PC-3 (cell line): ENCODE results near the gene CFAP57. TPM values are rescaled to one million over a fixed set of nuclear protein-coding genes. Genes with fewer than 3 reads are reported as not detected.
A peak's percentile ranks its signal among the peaks of the same experiment; 100 is the strongest.

Experiments
- ATAC-seq: fragments of 200-7000 bp; cut with Tn5 transposase; 2 replicates; pipeline ENCODE4 v1.9.1; 2020; ENCODE audit warnings: mild to moderate bottlenecking, moderate library complexity
- BruUV-seq: library from RNA; stranded (reverse); fragments of 400-500 nt; replicated peaks from 2 replicates; lab custom pipeline; 2021; lab: Mats Ljungman, UMichigan
- CTCF ChIA-PET: fragments of 300-600 bp; sonication (Branson Sonifier 250); formaldehyde crosslinking; loops from one replicate; lab custom pipeline; 2022; ENCODE audit warnings: antibody characterized with exemption; lab: Charles Lee
- POLR2A ChIA-PET: fragments of 300-600 bp; sonication (Branson Sonifier 250); formaldehyde crosslinking; loops from one replicate; lab custom pipeline; 2022; ENCODE audit warnings: antibody characterized with exemption; ENCODE audit not compliant: unreplicated experiment; lab: Charles Lee
- DNase-seq: peaks from one replicate; pipeline ENCODE4 v3.0.0-alpha.2; 2015
- H2AFZ ChIP-seq: fragments of 300-600 bp; sonication (generic); 2 replicates; pipeline ENCODE4 v1.6.0; 2016; ENCODE audit warnings: antibody characterized with exemption, low read length
- H3F3A ChIP-seq: fragments of 300-600 bp; sonication (generic); one replicate; pipeline ENCODE4 v1.6.0; 2017; ENCODE audit warnings: antibody characterized with exemption, low read length, control low read depth, mild to moderate bottlenecking; ENCODE audit not compliant: unreplicated experiment
- H3K27ac ChIP-seq: fragments of 300-600 bp; sonication (generic); 2 replicates; pipeline ENCODE4 v1.5.1; 2016; ENCODE audit warnings: mild to moderate bottlenecking, low read length
- H3K27me3 ChIP-seq: fragments of 300-600 bp; sonication (generic); 2 replicates; pipeline ENCODE4 v1.6.1; 2016; ENCODE audit warnings: low read length, mixed read lengths
- H3K36me3 ChIP-seq: fragments of 300-600 bp; sonication (generic); 2 replicates; pipeline ENCODE4 v1.6.1; 2016; ENCODE audit warnings: low read depth, mixed run types, low read length, mixed read lengths
- H3K4me1 ChIP-seq: fragments of 300-600 bp; sonication (generic); 2 replicates; pipeline ENCODE4 v1.5.1; 2016; ENCODE audit warnings: low read length; ENCODE audit not compliant: insufficient read depth
- H3K4me2 ChIP-seq: fragments of 300-600 bp; sonication (generic); 2 replicates; pipeline ENCODE4 v1.6.0; 2016; ENCODE audit warnings: low read length
- H3K4me3 ChIP-seq: fragments of 300-600 bp; sonication (generic); 2 replicates; pipeline ENCODE4 v1.5.1; 2016; ENCODE audit warnings: mild to moderate bottlenecking, low read length, mixed read lengths
- H3K79me2 ChIP-seq: fragments of 300-600 bp; sonication (generic); 2 replicates; pipeline ENCODE4 v1.6.1; 2017; ENCODE audit warnings: low read length, mixed read lengths
- H3K9ac ChIP-seq: fragments of 300-600 bp; sonication (generic); 2 replicates; pipeline ENCODE4 v1.6.0; 2016; ENCODE audit warnings: mild to moderate bottlenecking, low read length
- H3K9me2 ChIP-seq: fragments of 300-600 bp; sonication (generic); replicated peaks from 2 replicates; pipeline ENCODE4 v1.6.1; 2016; ENCODE audit warnings: mixed run types, low read length, mixed read lengths
- H3K9me3 ChIP-seq: fragments of 300-600 bp; sonication (generic); 2 replicates; pipeline ENCODE4 v1.6.1; 2016; ENCODE audit warnings: low read length, mixed read lengths
- H4K20me1 ChIP-seq: fragments of 300-600 bp; sonication (generic); 2 replicates; pipeline ENCODE4 v1.6.1; 2016; ENCODE audit warnings: low read length, mixed read lengths
- CTCF ChIP-seq: fragments of 300-600 bp; sonication (generic); conservative IDR thresholded peaks from 2 replicates; pipeline ENCODE4 v1.5.1; 2017; ENCODE audit warnings: antibody characterized with exemption, low read depth, mild to moderate bottlenecking, low read length
- EZH2 ChIP-seq: fragments of 300-600 bp; sonication (generic); IDR thresholded peaks from one replicate; pipeline ENCODE4 v1.6.1; 2017; ENCODE audit warnings: antibody characterized with exemption, mild to moderate bottlenecking, low read length; ENCODE audit not compliant: unreplicated experiment
- EZH2phosphoT487 ChIP-seq: fragments of 300-600 bp; sonication (generic); IDR thresholded peaks from 2 replicates; pipeline ENCODE4 v1.6.1; 2018; ENCODE audit warnings: mild to moderate bottlenecking, antibody characterized with exemption, low read length, borderline replicate concordance
- intact Hi-C: fragments of 100-400 bp; cut with micrococcal nuclease; formaldehyde crosslinking; loops from 2 replicates; pipeline ENCODE4 v1.9.0; 2023
- total RNA-seq: library from RNA; depleted of rRNA; stranded (reverse); fragments of >200 nt; gene quantifications from 2 replicates; pipeline ENCODE4 v1.2.3, GENCODE V29; 2014

Gene CFAP57
- total RNA-seq, 1 experiment from 2014 or later: 1.2 TPM

- no peaks in the 10 kb centered on the region for H3K36me3 ChIP-seq
- no peaks in the 10 kb centered on the region for H3K9me2 ChIP-seq
- ChIA-PET POLR2A (no interaction called here), CTCF (no interaction called here)
- H3K9me3 ChIP-seq: no peaks in the 10 kb centered on the region
- H3K27ac ChIP-seq: no peak overlapping the region
- H3K4me1 ChIP-seq: peaks cover 19% of the 10 kb centered on the region
- BruUV-seq: no TSS peak
- no peak for TF ChIP-seq EZH2
- 0 out of 2 replicates have a peak overlapping the region, but pooled peaks have one; percentile 26 for H2AFZ ChIP-seq
- H3K4me2 ChIP-seq: no peak overlapping the region
- H3K79me2 ChIP-seq: no peaks in the 10 kb centered on the region
- no peak for DNase-seq
- H3K4me3 ChIP-seq: no peak overlapping the region
- no peak for ATAC-seq
- H3K9ac ChIP-seq: no peak overlapping the region
- intact Hi-C loops: no loop called here
- H3F3A ChIP-seq: no peaks in the 10 kb centered on the region
- no peaks in the 10 kb centered on the region for H4K20me1 ChIP-seq
- H3K27me3 ChIP-seq: no peaks in the 10 kb centered on the region
These were observed 124.1 kb downstream of the CFAP57 start for GRCh38 chr1:43296207-43296606.

DNA sequence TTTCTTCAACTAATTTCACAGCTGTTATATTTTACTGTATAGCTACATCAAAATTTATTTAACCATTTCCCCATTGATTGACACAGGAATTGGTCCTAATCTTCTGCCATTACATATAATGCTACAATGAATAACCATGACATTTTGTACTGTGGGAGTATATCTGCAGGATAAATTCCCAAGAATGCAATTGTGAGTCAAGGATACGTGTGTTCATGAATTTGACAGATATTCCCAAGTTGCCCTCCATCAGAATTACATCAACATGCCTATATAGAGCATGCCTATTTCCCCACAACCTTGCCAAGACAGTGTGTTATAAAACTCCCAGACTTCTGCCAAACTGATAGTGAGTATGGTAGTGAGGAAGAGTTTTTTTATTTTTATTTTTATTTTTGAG is 125.9 kb downstream of the CFAP57 start:
- ATAC-seq: no peak
- H3K9me3 ChIP-seq: no peaks in the 10 kb centered on the region
- H2AFZ ChIP-seq: no peak overlapping the region
- H3K27ac ChIP-seq: no peak overlapping the region
- no peaks in the 10 kb centered on the region for H4K20me1 ChIP-seq
- no peaks in the 10 kb centered on the region for H3K27me3 ChIP-seq
- no peak overlapping the region for H3K4me3 ChIP-seq
- H3K79me2 ChIP-seq: no peaks in the 10 kb centered on the region
- no peak for DNase-seq
- CTCF ChIA-PET: no interaction called here
- no peak overlapping the region for H3K9ac ChIP-seq
- peaks cover 19% of the 10 kb centered on the region for H3K4me1 ChIP-seq
- TF ChIP-seq EZH2phosphoT487 (no peak), EZH2 (no peak), CTCF (no peak)
- intact Hi-C loops: no loop called here
- no TSS peak for BruUV-seq
- no peaks in the 10 kb centered on the region for H3F3A ChIP-seq
- POLR2A ChIA-PET: no interaction called here
- no peak overlapping the region for H3K4me2 ChIP-seq
- H3K36me3 ChIP-seq: no peaks in the 10 kb centered on the region
- no peaks in the 10 kb centered on the region for H3K9me2 ChIP-seq

- H3K79me2 ChIP-seq: no peaks in the 10 kb centered on the region
- DNase-seq: no peak
- H4K20me1 ChIP-seq: no peaks in the 10 kb centered on the region
- ChIA-PET CTCF (no interaction called here), POLR2A (no interaction called here)
- no peak for ATAC-seq
- H3K4me2 ChIP-seq: no peak overlapping the region
- intact Hi-C loops: no loop called here
- no peaks in the 10 kb centered on the region for H3K9me3 ChIP-seq
- H3K27me3 ChIP-seq: no peaks in the 10 kb centered on the region
- no peak overlapping the region for H3K4me3 ChIP-seq
- H3K36me3 ChIP-seq: no peaks in the 10 kb centered on the region
- no peak overlapping the region for H2AFZ ChIP-seq
- H3K9me2 ChIP-seq: no peaks in the 10 kb centered on the region
- BruUV-seq: no TSS peak
- no peaks in the 10 kb centered on the region for H3F3A ChIP-seq
- peaks cover 13% of the 10 kb centered on the region for H3K4me1 ChIP-seq
- H3K27ac ChIP-seq: no peak overlapping the region
- TF ChIP-seq EZH2phosphoT487 (no peak), EZH2 (no peak), CTCF (no peak)
- no peak overlapping the region for H3K9ac ChIP-seq
These were observed 127.0 kb downstream of the CFAP57 start for GRCh38 chr1:43299101-43299500.
